PC-9 (cell line): ENCODE results near the gene TRIM56. TPM values are rescaled to one million over a fixed set of nuclear protein-coding genes. Genes with fewer than 3 reads are reported as not detected.
"Not testable (repeated sequence)": the region's sequence is repeated elsewhere in the genome, so short reads cannot be mapped to it uniquely, and the experiment has no call there.

Experiments used
- BruUV-seq: library from RNA; stranded (reverse); fragments of 400-500 nt; replicated peaks from 2 replicates; lab custom pipeline; 2021; lab: Mats Ljungman, UMichigan
- CTCF ChIA-PET: fragments of 300-600 bp; sonication (Branson Sonifier 250); formaldehyde crosslinking; loops from one replicate; lab custom pipeline; 2022; ENCODE audit warnings: antibody characterized with exemption; lab: Charles Lee
- POLR2A ChIA-PET: fragments of 300-600 bp; sonication (Branson Sonifier 250); formaldehyde crosslinking; loops from one replicate; lab custom pipeline; 2022; ENCODE audit warnings: antibody characterized with exemption; ENCODE audit not compliant: unreplicated experiment; lab: Charles Lee
- DNase-seq, 2 experiments: peaks; one replicate each; pipeline versions ENCODE4 v3.0.0 to v3.0.0-alpha.2; 2015 to 2022; ENCODE audit warnings: mixed read lengths in 1 of 2
- H2AFZ ChIP-seq: fragments of 200-600 bp; sonication (generic); 2 replicates; pipeline ENCODE4 v1.8.1; 2017; ENCODE audit warnings: antibody characterized with exemption
- H3F3A ChIP-seq: fragments of 200-600 bp; sonication (generic); 2 replicates; pipeline ENCODE4 v1.8.1; 2017; ENCODE audit warnings: antibody characterized with exemption, mild to moderate bottlenecking, low read depth; ENCODE audit not compliant: insufficient read depth
- H3K27ac ChIP-seq: fragments of 200-600 bp; sonication (generic); 2 replicates; pipeline ENCODE4 v1.6.1; 2016; ENCODE audit warnings: mixed run types
- H3K27me3 ChIP-seq: fragments of 200-600 bp; sonication (generic); 2 replicates; pipeline ENCODE4 v1.6.1; 2016; ENCODE audit warnings: low read depth, mixed run types; ENCODE audit not compliant: insufficient read depth
- H3K36me3 ChIP-seq: fragments of 200-600 bp; sonication (generic); 2 replicates; pipeline ENCODE4 v1.6.1; 2016; ENCODE audit warnings: low read depth, mixed run types
- H3K4me1 ChIP-seq: fragments of 200-600 bp; sonication (generic); replicated peaks from 2 replicates; pipeline ENCODE4 v1.6.1; 2016; ENCODE audit warnings: mixed run types; ENCODE audit not compliant: insufficient read depth
- H3K4me2 ChIP-seq: fragments of 200-600 bp; sonication (generic); 2 replicates; pipeline ENCODE4 v1.6.1; 2017; ENCODE audit warnings: mixed run types
- H3K4me3 ChIP-seq: fragments of 200-600 bp; sonication (generic); 2 replicates; pipeline ENCODE4 v1.6.1; 2016; ENCODE audit warnings: mixed run types
- H3K79me2 ChIP-seq: fragments of 200-600 bp; sonication (generic); 2 replicates; pipeline ENCODE4 v1.6.1; 2017; ENCODE audit warnings: low read depth, mixed run types
- H3K9me2 ChIP-seq: fragments of 200-600 bp; sonication (generic); 2 replicates; pipeline ENCODE4 v1.8.1; 2017; ENCODE audit warnings: mild to moderate bottlenecking; ENCODE audit not compliant: insufficient read depth
- H3K9me3 ChIP-seq: fragments of 200-600 bp; sonication (generic); 2 replicates; pipeline ENCODE4 v1.8.1; 2016; ENCODE audit warnings: low read depth; ENCODE audit not compliant: insufficient read depth
- H4K20me1 ChIP-seq: fragments of 200-600 bp; sonication (generic); 2 replicates; pipeline ENCODE4 v1.8.1; 2017; ENCODE audit not compliant: insufficient read depth
- CTCF ChIP-seq: fragments of 200-600 bp; sonication (generic); conservative IDR thresholded peaks from 2 replicates; pipeline ENCODE4 v1.6.1; 2017; ENCODE audit warnings: mixed run types, antibody characterized with exemption, mild to moderate bottlenecking, moderate library complexity
- EZH2 ChIP-seq: fragments of 200-600 bp; sonication (generic); IDR thresholded peaks from 2 replicates; pipeline ENCODE4 v1.8.0; 2017; ENCODE audit warnings: antibody characterized with exemption, low read depth
- intact Hi-C: fragments of 100-400 bp; cut with micrococcal nuclease; formaldehyde crosslinking; loops from one replicate; pipeline ENCODE4 v1.10.0; 2022; ENCODE audit not compliant: unreplicated experiment
- total RNA-seq: library from RNA; stranded (reverse); gene quantifications from 2 replicates; pipeline ENCODE4 v1.2.3, GENCODE V29; 2021

TRIM56 gene
- total RNA-seq, 1 experiment from 2014 or later: 72.3 TPM

GRCh38 chr7:101100858-101101847 is 15.9 kb downstream of the TRIM56 start:
- peak; percentile 58 to 61 for DNase-seq
- Histone ChIP-seq H3K27ac (peak overlapping the region; percentile 93), H3K9me3 (no peaks in the 10 kb centered on the region), H3K9me2 (no peaks in the 10 kb centered on the region), H3K27me3 (no peaks in the 10 kb centered on the region), H4K20me1 (no peaks in the 10 kb centered on the region), H3F3A (peaks cover 55% of the 10 kb centered on the region), H3K4me2 (peak overlapping the region; percentile 77), H3K4me3 (peak overlapping the region; percentile 43; the same call in 1 of the 2 replicates), H2AFZ (no peak overlapping the region), H3K4me1 (peaks cover 53% of the 10 kb centered on the region), H3K36me3 (no peaks in the 10 kb centered on the region), H3K79me2 (peaks cover 19% of the 10 kb centered on the region; the same call in 1 of the 2 replicates)
- ChIA-PET CTCF (interaction anchor here (0.6 to 1.0 kb wide), 6 partner anchors 8 to 590 kb away, joined by 3 to 7 read pairs (median 4); partner anchors contain the start of gene SERPINE1), POLR2A (interaction anchor here (0.5 to 2.0 kb wide), 7 partner anchors 8 to 169 kb away, joined by 3 to 27 read pairs (median 16); partner anchors contain the start of genes SERPINE1 and TRIM56)
- TF ChIP-seq EZH2 (no peak), CTCF (no peak)
- intact Hi-C loops: loop anchor here (1.0 kb wide), 6 partner anchors 8 to 37 kb away; partner anchors contain the start of gene TRIM56
- BruUV-seq: TSS peak; percentile 60

- CTCF ChIA-PET: interaction anchor here (0.6 kb wide), 2 partner anchors 21 to 54 kb away, joined by 3 to 4 read pairs; no protein-coding TSS in a partner anchor
- peak overlapping the region; percentile 77 for H3K4me2 ChIP-seq
Measured at GRCh38 chr7:101102026-101102425, 16.7 kb downstream of the TRIM56 start.

GRCh38 chr7:101103701-101104100 is 18.4 kb downstream of the TRIM56 start:
- CTCF ChIA-PET, H2AFZ ChIP-seq: not testable (repeated sequence)
- peaks cover 64% of the 10 kb centered on the region for H3F3A ChIP-seq

More at GRCh38 chr7:101102026-101102425, 16.7 kb downstream of the TRIM56 start:
- H3K9me2 ChIP-seq: no peaks in the 10 kb centered on the region
- intact Hi-C loops: no loop called here
- H3K4me1 ChIP-seq: peaks cover 59% of the 10 kb centered on the region
- peaks cover 19% of the 10 kb centered on the region; the same call in 1 of the 2 replicates for H3K79me2 ChIP-seq
- no peaks in the 10 kb centered on the region for H4K20me1 ChIP-seq
- no peak for DNase-seq
- peaks cover 49% of the 10 kb centered on the region for H3F3A ChIP-seq
- H3K36me3 ChIP-seq: no peaks in the 10 kb centered on the region
- H3K4me3 ChIP-seq: peak overlapping the region; percentile 43; the same call in 1 of the 2 replicates
- no peak for TF ChIP-seq EZH2
- TF ChIP-seq CTCF: no peak
- H2AFZ ChIP-seq: no peak overlapping the region
- BruUV-seq: no TSS peak
- H3K27ac ChIP-seq: peak overlapping the region; percentile 93
- H3K9me3 ChIP-seq: no peaks in the 10 kb centered on the region
- no peaks in the 10 kb centered on the region for H3K27me3 ChIP-seq
- POLR2A ChIA-PET: interaction anchor here (0.7 to 1.3 kb wide), 2 partner anchors 8 to 17 kb away, joined by 5 to 16 read pairs; partner anchors contain the start of gene TRIM56

More at GRCh38 chr7:101103701-101104100, 18.4 kb downstream of the TRIM56 start:
- H3K9me2 ChIP-seq, H4K20me1 ChIP-seq, H3K27me3 ChIP-seq, intact Hi-C loops, H3K9me3 ChIP-seq, H3K36me3 ChIP-seq, BruUV-seq, H3K4me3 ChIP-seq: not testable (repeated sequence)
- Histone ChIP-seq H3K79me2 (peaks cover 19% of the 10 kb centered on the region; the same call in 1 of the 2 replicates), H3K4me2 (peak overlapping the region; percentile 63), H3K27ac (peak overlapping the region; percentile 74), H3K4me1 (peaks cover 75% of the 10 kb centered on the region)
- POLR2A ChIA-PET: interaction anchor here (0.7 kb wide), 1 partner anchor 14 kb away, joined by 5 read pairs; no protein-coding TSS in a partner anchor
- DNase-seq: peak in 1 of 2 experiments; percentile 42
